AG20443 (cell line): Measurements from ENCODE around the gene KCNG4.

Source experiments
- DNase-seq: peaks from one replicate; pipeline ENCODE4 v3.0.0; 2012; ENCODE audit warnings: low spot score, mixed read lengths

The KCNG4 gene, protein sequence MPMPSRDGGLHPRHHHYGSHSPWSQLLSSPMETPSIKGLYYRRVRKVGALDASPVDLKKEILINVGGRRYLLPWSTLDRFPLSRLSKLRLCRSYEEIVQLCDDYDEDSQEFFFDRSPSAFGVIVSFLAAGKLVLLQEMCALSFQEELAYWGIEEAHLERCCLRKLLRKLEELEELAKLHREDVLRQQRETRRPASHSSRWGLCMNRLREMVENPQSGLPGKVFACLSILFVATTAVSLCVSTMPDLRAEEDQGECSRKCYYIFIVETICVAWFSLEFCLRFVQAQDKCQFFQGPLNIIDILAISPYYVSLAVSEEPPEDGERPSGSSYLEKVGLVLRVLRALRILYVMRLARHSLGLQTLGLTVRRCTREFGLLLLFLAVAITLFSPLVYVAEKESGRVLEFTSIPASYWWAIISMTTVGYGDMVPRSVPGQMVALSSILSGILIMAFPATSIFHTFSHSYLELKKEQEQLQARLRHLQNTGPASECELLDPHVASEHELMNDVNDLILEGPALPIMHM

DNA sequence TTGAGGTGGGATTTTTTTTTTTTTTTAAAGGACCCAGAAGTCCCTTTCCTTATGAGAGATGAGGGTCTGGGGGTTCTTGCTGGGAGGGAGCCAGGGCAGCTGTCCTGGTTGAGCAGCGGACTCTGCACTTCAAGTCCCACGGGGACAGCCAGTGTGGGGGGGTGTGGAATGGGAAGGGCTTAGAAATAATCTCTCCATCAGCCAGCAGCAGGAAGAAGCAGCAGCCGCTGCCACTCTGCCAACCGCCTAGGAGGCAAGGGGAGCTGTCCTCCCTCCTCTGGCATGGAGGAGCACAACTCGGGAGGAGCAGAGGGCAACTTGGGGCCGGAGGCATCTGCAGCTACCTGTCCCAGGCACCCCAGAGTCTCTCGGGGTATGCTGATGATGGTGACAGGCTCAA lies at the start of gene KCNG4:
TSS of gene KCNG4 (minus strand) at position 104 of the 400 bp plus-strand sequence. CDS start 2,527 bp downstream, outside the sequence.
- DNase-seq = no peak

DNA sequence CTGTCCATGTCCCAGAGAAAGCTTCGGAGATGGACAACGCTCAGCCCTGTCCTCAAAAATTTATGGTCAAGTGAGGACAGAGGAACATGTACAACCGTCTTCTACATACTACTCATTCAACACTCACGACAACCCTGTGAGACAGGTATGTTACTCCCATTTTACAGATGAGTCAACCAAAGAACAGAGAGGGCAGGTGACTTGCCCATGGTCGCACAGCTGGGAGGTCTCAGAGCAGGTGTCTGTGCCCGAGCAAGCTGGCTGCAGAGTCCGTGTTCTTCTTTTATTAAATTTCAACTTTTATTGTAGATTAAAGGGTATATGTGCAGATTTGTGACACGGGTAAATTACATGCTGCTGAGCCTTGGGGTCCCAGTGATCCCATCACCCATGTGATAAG lies 49.1 kb upstream of the KCNG4 start:
- DNase-seq = no peak

DNA sequence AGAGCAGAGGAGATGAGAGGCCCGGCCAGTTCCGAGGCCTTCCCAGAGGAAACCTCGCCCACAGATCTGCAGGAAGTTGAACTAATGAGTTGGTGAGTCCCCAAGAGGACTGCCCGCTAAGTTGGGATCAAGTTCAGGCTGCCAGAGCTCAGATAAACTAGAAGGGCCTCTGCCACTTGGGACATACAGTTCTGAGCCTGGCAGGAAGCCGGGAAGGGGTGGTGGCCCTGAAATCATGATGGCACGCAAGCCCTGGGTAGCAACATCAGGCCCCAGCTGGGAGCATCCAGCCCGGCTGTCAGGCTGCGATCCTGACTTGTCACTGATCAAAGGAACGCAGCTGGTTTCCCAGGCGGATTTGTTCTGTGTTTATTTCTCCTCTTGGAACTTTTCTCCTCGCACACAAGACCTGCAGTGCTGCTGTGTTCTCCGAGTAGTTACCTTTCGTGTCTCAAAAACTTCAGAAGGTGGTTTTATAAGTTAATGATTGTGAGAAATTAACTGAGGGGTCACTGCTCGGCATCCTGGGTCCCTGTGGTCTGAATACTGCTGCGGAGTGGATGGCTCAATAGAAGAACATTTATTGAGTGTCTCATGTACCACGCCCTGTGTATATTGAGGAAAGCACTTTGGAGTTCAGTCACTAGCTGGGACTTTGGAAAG lies 46.9 kb upstream of the KCNG4 start:
- peak; percentile 52 for DNase-seq

DNA sequence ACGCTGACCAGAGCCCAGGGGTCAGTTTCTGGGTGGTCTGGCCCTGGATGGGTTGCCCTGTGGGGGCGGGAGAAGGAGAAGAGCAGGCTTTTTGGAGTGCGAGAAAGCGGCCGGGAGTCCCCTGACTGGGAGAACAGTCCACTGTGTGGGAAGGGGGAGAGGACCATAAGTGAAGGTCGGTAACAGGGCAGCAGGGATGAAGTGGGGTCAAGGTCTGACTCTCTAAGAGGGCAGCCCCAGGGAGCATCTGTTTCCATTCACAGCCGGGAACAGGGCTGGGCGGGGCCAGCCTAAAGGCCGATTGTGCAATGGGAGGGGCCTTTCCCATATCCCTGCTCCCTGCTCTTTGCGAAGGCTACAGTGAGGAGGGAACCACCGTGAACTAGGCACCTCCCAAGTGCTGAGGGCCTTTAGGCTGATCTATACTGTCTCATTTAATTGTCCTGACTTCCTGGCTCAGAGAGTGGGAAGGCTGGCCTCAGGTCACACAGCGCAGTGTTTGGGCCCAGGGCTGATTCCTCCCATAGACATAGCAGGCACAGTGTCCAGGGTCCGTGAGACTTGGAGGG lies 44.4 kb upstream of the KCNG4 start:
- DNase-seq = peak; percentile 92

DNA sequence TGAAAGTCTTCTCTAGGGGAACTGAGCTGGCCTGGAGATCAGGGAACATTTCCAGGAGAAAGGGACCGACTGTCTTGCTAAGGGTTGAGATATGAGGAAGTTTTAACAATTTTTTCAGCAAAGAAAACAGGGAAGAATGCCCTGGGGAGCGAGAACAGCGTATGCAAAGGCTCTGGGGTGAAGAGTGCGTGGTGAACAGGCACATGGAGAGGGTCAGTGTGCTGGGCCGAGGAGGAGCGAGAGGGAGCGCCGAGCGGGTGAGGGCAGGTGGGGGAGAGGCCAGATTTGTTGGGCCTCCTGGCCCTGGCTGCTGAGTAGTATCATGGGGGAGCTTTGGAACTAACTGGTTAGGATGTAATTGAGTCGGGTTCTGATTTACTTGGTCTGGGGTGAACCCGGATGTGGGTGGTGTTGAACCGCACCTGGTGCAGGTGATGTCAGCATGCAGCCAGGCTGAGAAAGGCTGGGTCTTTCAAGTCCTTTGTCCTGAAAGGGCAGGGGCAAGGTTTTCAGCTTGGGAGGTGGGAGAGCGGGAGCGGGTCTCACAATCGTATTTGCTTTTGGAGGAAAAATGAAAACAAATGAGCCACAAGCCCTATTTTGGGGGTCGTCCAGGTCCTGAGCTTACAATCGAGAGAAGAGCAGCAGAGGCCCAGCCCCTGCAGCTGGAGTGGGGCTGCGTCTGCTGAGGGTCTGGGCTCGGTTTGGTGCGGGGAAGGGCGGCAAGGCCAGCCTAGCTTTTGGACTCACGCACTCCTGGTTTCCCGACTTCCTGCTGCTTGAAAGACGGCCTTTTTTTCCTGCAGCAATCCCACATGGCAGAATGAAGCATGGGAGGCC lies 43.7 kb upstream of the KCNG4 start:
- no peak for DNase-seq

DNA sequence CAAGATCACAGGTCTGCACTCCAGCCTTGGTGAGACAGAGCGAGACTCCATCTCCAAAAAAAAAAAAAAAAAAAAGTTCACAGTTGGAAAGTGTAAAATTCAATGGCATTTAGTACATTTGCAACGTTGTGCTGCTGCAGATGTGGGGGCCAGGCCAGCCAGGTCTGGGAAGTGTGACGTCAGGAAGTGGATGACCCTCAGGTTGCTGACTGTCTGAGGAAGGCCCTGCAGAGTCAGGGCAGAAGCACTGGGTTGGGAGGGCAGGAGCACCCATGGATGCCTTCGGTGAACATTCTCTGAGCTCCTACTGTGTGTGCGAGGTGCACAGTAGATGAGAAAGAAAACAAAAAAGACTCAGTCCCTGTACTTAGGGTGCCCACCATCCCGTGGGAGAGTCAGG lies 42.7 kb upstream of the KCNG4 start:
- DNase-seq = no peak

DNA sequence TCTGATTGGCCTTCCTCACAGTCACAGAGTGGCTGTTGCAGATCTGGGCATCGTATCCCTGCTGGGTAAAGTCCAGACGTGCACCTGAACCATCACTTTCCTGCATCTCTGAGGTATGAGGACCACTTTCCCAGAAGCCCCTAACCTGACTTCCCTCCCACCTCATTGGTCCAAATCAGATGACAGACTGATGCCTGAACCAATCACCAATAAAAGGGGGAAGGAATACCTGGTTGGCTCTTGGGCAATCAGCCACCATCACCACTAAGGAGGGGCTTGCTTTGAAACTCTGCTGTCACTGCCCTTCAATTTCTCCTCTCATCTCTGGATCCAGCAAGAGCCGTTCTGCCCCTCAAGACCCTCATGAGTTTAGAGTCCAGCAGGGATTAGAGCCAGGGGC lies 41.3 kb upstream of the KCNG4 start:
- DNase-seq = no peak

DNA sequence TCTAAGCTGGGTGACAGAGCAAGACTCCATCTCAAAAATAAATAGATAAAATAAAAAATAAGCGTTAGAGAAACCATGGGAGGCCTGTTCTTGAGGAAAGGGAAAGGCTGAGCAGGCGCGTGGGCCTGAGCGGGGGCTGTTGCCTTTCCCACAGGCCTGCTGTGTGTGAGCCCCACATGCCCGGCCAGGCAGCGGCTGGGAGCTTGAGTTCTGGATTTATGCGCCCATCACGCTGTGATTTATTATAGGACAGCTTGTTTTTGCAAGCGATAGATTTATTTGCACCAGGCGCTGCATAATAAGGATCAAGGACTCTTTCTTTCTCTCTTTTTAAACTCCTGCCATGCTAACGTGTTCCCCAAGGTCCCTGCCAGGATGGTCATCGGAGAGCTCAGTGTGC lies 40.1 kb upstream of the KCNG4 start:
- DNase-seq = no peak

DNA sequence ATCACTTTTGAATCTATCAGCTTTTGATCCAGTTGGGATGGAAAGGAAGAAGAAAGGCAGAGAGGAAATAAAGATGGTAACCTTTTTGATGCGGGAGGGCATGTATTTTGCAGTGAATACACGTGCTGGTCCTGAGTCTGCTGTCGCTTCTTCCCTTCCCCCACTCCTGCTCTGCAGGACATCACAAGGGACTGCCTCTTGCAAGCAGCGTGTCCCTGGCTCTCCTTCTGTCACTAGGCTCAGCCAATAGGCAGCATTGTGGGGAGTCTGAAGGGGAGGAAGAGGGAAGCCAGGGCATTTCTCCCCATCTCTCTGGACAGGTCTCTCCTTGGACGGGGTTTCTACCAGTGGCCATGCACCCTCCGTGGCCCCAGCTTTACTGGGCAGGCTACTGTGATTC lies 39.2 kb upstream of the KCNG4 start:
- no peak for DNase-seq

DNA sequence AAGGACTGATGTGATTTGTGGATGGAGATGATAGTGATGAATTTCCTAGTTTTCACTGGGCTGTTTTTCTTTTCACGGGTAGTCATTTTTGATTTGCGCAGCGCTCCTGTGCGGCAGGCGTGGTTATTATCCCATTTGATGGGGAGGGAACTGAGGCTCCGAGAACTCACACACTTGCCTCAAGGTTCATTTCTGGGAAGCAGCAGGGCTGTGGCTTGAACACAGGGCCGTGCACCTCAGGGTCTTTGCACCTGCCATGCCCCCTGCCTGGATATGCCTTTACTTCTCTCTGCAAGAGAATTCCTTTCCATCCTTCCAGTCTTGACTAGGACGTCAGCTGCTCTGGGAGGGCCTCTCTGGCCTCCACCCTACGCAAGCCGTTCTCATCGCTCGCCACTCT lies 38.5 kb upstream of the KCNG4 start:
- DNase-seq = no peak

DNA sequence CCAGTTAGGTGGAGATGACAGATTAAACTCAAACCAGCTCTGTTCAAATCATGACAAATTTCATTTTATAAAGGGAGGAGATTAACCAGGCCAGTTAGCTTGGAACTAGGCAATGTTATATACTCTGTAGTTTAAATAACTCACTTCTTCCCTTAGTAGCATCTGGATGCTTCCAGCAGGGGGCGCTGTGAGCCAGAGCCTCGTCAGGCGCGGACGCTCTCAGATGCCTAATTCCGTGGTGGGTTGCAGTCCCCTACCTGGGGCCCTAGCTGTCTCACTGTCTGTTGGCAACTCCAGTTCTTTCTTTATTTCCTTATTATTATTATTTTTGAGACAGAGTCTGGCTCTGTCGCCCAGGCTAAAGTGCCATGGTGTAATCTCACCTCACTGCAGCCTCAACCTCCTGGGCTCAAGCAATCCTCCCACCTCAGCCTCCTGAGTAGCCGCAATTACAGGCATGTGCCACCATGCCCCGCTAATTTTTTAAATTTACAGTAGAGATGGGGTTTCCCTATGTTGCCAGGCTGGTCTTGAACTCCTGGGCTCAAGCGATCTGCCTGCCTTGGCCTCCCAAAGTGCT lies 37.5 kb upstream of the KCNG4 start:
- DNase-seq = peak; percentile 68

DNA sequence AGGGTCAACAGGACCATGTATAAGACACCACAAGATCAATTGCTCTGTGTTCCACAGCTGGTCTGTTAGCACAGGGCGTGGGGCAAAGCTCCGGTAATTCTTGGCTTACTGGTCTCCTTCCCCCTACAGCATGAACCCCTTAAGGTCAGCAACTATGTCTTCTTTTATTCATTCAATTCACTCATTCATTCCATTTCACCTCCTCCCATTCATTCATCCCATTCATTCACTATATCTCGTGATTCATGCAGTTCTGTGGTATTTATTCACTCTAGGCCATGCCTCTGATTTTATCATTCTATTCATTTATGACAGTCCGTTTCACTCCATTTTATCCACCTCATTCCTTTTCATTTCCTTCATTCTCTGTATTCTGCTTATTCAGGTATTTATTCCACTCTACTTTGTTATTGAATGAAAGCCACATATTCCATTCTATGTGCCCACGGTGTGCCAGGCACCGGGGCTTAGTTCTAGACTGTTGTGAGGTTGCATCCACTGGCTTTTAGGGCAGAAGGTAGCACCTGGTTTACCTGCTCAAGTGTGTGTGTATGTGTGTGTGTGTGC lies 35.9 kb upstream of the KCNG4 start:
- no peak for DNase-seq

DNA sequence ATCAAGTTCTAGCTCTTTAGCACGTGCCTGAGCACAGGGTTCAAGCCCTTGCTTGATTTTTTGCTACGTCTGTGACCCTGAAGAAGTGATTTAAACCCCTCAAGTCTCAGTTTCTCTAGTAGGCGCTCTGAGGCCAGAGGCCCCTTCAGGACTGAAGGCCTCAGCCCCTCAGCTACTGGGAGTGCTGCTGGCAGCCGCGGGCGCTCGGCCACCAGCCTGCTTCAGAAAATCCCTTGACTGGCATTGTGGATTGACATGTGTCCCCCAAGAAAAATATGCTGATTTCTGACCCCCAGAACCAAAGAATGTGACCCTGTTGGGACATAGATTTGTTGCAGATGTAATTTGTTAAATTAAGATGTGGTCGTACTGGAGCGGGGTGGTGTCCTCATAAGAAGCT lies 34.7 kb upstream of the KCNG4 start:
- DNase-seq = no peak

DNA sequence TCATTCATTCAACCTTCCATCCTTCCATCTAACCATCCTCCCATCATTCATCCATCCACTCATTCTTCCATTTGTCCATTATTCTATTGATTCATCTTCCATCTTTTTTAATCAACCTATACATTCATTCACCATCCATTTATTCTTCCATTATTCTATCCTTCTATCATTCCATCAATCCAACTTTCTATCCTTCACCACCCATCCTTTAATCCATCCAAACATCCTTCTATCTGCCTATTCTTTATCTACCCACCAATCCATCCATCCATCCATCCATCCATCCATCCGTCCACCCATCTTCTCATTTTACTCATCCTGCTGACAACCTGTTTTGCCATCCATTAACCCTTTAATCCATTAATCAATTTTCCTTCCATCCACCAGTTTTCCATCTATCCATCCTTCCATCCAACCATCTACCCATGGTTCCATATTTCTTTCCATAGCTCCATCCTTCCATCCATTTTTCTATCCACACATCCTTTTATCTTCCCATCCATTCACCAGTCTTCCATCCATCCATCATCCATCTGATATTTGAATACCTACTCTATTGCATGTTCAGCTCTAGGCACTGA lies 33.0 kb upstream of the KCNG4 start:
- no peak for DNase-seq

DNA sequence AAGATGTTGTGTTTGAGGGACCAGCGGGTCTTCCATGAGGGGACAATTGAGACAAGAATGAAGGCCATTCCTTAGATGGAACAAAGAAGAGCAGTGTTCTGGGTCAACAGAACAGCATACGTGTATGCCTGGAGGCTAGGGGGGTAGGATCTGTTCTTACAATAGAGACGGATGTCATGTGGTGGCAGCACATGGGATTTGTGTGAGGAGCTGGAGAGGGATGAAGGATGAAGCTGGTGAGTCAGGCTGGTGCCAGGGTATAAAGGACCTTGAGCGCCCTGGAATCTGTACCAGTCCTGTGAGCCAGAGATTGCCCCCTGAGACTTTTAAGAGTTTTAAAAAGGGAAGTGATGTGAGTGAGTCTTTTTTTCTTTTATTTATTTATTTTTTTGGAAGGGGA lies 32.1 kb upstream of the KCNG4 start:
- no peak for DNase-seq

DNA sequence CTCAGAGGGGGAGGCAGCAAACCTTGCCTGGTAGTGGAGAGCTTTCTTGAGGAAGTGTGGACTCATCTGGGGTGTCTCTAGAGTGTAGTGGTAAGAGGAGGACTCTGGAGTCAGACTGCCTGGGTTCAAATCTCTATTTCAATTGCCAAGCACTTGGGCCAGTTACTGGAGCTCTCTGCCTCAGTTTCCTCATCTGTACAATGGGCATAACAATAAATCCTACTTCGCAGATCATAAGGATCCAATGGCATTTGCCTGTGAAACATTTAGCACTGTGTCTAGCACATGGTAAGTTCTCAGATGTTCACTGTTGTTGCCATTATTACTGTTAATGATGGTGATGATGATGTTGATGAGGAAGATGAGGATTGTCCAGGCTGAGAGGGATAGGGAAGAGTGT lies 31.2 kb upstream of the KCNG4 start:
- no peak for DNase-seq

DNA sequence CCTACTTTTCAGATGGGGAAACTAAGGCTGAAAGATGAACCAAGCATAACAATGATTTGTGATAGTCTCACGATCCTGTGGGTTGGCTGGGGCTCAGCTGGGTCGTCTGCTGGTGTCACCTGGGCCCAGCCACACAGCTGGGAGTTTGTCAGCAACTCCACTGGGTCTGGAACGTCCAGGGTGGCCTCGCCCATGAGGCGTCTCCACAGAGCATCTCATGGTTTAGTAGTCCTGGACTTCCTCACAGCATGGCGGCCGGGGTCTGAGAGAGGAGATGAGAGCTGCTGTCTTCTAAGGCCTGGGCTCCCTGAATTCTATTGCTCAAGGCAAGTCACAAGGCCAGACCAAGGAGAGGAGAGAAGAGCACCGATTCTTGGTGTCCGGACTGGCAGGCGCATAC lies 30.7 kb upstream of the KCNG4 start:
- no peak for DNase-seq

DNA sequence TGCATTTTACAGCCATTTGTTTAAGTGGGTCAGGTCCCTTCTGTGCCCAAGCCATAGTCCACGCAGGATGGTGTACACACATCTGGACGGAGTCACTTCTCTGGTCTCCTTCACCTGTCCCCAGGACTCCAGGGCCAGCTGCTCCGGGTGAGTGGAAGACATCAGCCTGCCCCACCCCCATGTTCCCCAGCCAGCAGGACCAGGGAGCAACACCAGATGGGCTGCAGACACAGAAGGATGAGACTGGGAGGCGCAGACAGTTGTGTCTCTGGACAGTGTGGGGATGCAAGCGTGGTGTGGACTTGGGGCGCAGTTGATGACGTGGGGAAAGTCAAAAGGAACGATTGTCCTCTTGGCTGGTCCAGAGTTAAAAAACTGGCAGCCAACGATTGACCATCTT lies 30.3 kb upstream of the KCNG4 start:
- DNase-seq = no peak

DNA sequence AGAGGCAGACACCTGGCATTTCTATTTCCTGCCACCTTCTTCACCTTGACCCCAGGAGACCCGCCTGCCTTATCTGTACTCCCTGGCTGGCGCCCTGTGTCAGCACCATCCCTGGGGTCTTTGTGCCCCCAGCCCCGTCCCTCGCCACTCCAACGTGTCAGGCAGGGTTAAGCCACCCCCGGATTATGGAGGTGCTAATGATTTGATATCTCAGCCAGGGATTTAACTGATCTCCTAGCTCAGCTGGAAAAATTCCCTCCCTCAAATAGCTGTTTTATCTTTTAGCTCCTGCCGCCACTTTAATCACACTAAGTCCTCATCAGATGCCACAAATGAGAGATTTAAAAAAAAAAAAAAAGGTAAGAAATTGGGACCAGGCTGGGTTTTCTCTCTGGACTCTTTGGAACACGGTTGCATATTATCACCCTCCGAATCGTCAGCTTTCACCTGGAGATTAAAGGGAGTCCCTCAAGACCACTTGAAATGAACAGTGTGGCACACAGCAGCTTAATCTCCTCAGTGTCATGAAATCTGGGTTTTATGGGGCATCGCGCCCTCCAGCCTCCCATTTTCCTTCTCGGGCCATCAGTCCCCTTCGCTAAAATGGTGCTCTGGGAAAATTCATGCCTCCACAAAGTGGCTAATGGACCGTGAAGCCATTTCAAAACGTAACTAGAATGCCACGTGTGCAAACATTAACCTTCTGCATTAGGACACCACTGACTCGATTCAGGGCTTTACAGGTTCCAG lies 28.7 kb upstream of the KCNG4 start:
- no peak for DNase-seq

DNA sequence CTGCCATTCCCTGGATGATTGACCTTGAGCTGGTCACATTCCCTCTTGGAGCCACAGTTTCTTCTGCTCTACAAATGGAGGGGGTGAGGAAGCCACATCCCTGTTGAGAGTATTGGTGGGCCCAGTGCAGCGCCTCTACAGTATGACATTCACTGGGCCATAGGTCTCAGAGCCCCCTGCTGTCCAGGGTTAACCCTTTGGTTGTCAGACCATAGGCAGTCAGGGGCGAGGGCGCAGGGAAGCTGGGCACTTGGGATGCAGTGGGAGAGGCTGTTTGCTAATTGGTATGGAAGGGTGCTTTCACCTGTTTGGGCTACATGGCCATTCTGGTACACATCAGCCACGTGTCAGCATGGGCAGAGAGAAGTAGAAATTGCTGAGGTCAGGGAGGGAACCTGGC lies 27.6 kb upstream of the KCNG4 start:
- no peak for DNase-seq
